Dedifferentiated amniotic fluid mesenchymal stem cell (primary cell): ENCODE measurements around the gene ZNF407.

Experiments used
- DNase-seq: peaks from one replicate; pipeline ENCODE4 v3.0.0-alpha.2; 2016; ENCODE audit errors: extremely low spot score

Gene ZNF407

GRCh38 chr18:74718312-74718711 lies 120.6 kb downstream of the ZNF407 start:
- DNase-seq, result no peak

GRCh38 chr18:74722237-74722636 lies 124.6 kb downstream of the ZNF407 start:
- DNase-seq, result no peak

GRCh38 chr18:74724186-74724585 lies 126.5 kb downstream of the ZNF407 start:
- peak; percentile 31 for DNase-seq

GRCh38 chr18:74725690-74726089 lies 128.0 kb downstream of the ZNF407 start:
- DNase-seq, result no peak

- DNase-seq, result no peak
Observed at GRCh38 chr18:74728586-74728985, 130.9 kb downstream of the ZNF407 start.

- peak; percentile 51 for DNase-seq
Observed at GRCh38 chr18:74731097-74731496, 133.4 kb downstream of the ZNF407 start.

GRCh38 chr18:74732380-74732779 lies 134.7 kb downstream of the ZNF407 start:
- no peak for DNase-seq

GRCh38 chr18:74733598-74733997 lies 135.9 kb downstream of the ZNF407 start:
- no peak for DNase-seq

- no peak for DNase-seq
Observed at GRCh38 chr18:74734013-74734444, 136.4 kb downstream of the ZNF407 start.

GRCh38 chr18:74739926-74740325 lies 142.3 kb downstream of the ZNF407 start:
- no peak for DNase-seq

GRCh38 chr18:74742573-74743243 lies 145.0 kb downstream of the ZNF407 start:
- no peak for DNase-seq

GRCh38 chr18:74745633-74746403 lies 148.1 kb downstream of the ZNF407 start:
- DNase-seq, result peak; percentile 60

- no peak for DNase-seq
Observed at GRCh38 chr18:74748809-74749208, 151.1 kb downstream of the ZNF407 start.

GRCh38 chr18:74758995-74759394 lies 161.3 kb downstream of the ZNF407 start:
- no peak for DNase-seq

- DNase-seq, result no peak
Observed at GRCh38 chr18:74760026-74760425, 162.4 kb downstream of the ZNF407 start.

GRCh38 chr18:74760436-74760835 lies 162.8 kb downstream of the ZNF407 start:
- DNase-seq, result no peak

- no peak for DNase-seq
Observed at GRCh38 chr18:74766251-74766650, 168.6 kb downstream of the ZNF407 start.

GRCh38 chr18:74768096-74768495 lies 170.4 kb downstream of the ZNF407 start:
- DNase-seq, result no peak

GRCh38 chr18:74773171-74773624 lies 175.5 kb downstream of the ZNF407 start:
- DNase-seq, result no peak

GRCh38 chr18:74774486-74774885 lies 176.8 kb downstream of the ZNF407 start:
- DNase-seq, result no peak

GRCh38 chr18:74775239-74775638 lies 177.6 kb downstream of the ZNF407 start:
- peak; percentile 49 for DNase-seq

GRCh38 chr18:74778191-74778847 lies 180.6 kb downstream of the ZNF407 start:
- peak; percentile 16 for DNase-seq

GRCh38 chr18:74784752-74785151 lies 187.1 kb downstream of the ZNF407 start:
- no peak for DNase-seq
